ENCODE measurements around the gene PTGR2. TPM values are rescaled to one million over a fixed set of nuclear protein-coding genes. Genes with fewer than 3 reads are reported as not detected.
"Not testable (repeated sequence)": the region's sequence is repeated elsewhere in the genome, so short reads cannot be mapped to it uniquely, and the experiment has no call there.

Gene PTGR2
- total and polyA plus RNA-seq, 2 donors (not counting 1 experiment from before 2014, with no cell fraction given): 1.2 to 4.5 TPM

DNA sequence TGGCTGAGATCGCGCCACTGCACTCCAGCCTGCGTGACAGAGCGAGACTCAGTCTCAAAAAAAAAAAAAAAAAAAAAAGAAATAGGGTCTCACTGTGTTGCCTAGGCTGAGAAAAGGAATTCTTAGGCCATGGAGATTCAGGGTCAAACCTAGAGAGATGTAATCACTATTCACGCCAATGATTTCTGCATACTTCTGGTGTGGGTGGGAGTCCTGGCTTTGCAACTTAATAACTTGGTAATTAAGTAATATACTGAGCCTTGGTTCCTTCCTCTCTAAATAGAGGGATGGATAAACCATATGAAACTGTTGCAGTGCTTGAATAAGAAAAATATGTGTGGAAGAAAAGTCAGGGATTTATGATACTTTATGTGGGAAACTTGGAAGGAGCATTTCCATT is 37.7 kb downstream of the PTGR2 start:
- Histone ChIP-seq H3K4me2 (replicated peaks; ENCODE audit: low read depth, low read length, poor library complexity, severe bottlenecking) (no peak overlapping the region), H3K27ac (ENCODE audit: low read length in 2 of 2) (peak overlapping the region in 1 of 2 donors; percentile 1), H3K9me3 (ENCODE audit: control extremely low read depth in 1 of 3, control insufficient read depth in 2 of 3, insufficient read depth in 1 of 3, low read length in 2 of 3) (no peaks in the 10 kb centered on the region), H3K27me3 (replicated peaks in 1 of 4; ENCODE audit: control extremely low read depth in 1 of 4, control insufficient read depth in 3 of 4, insufficient read depth in 4 of 4, low read length in 3 of 4) (no peaks in the 10 kb centered on the region), H3K4me3 (ENCODE audit: control extremely low read depth in 1 of 5, extremely low read depth in 1 of 5, insufficient read depth in 1 of 5, low read depth in 2 of 5, low read length in 4 of 5) (no peak overlapping the region), H3K4me1 (ENCODE audit: control insufficient read depth in 2 of 2, insufficient read depth in 2 of 2, low read length in 2 of 2) (peaks cover 18 to 20% of the 10 kb centered on the region in 2 donors), H3K36me3 (replicated peaks in 1 of 2; ENCODE audit: control extremely low read depth in 1 of 2, control insufficient read depth in 1 of 2, extremely low read depth in 1 of 2, insufficient read depth in 2 of 2, low read length in 1 of 2) (peaks cover 0 to 13% of the 10 kb centered on the region in 2 experiments), H4K20me1 (ENCODE audit: control insufficient read depth, insufficient read depth, low read length, poor library complexity, severe bottlenecking) (peaks cover 17% of the 10 kb centered on the region), H3K9ac (ENCODE audit: low read length) (no peak overlapping the region), H2AFZ (ENCODE audit: insufficient read depth, low read depth, low read length, poor library complexity, severe bottlenecking) (no peak overlapping the region), H3K79me2 (ENCODE audit: control insufficient read depth, insufficient read depth, low read length) (peaks cover 54% of the 10 kb centered on the region)
- WGBS (ENCODE audit: insufficient coverage): 100% methylated on average over 2 of the region's 5 CpGs
- intact Hi-C loops (cut with micrococcal nuclease): loop anchor here (5.0 kb wide), 2 partner anchors 137 to 397 kb away; partner anchors contain the start of gene RIOX1
- H3K4me3 Mint-ChIP-seq: no peak overlapping the region
- ATAC-seq (ENCODE audit: low read depth): no peak
- peaks cover 40% of the 10 kb centered on the region for H3K4me1 Mint-ChIP-seq
- no peaks in the 10 kb centered on the region for H3K27me3 Mint-ChIP-seq
- ChIA-PET POLR2A (interaction anchor here (0.7 kb wide), 1 partner anchor 53 kb away, joined by 7 read pairs; no protein-coding TSS in a partner anchor), CTCF (no interaction called here)
- no peaks in the 10 kb centered on the region for H3K9me3 Mint-ChIP-seq (ENCODE audit: insufficient read depth)
- TF ChIP-seq EZH2 (IDR thresholded peaks at IDR 0.05; ENCODE audit: borderline replicate concordance, insufficient read depth, low read depth, low read length, poor library complexity, severe bottlenecking): no peak
- TF ChIP-seq, protein P1, sequence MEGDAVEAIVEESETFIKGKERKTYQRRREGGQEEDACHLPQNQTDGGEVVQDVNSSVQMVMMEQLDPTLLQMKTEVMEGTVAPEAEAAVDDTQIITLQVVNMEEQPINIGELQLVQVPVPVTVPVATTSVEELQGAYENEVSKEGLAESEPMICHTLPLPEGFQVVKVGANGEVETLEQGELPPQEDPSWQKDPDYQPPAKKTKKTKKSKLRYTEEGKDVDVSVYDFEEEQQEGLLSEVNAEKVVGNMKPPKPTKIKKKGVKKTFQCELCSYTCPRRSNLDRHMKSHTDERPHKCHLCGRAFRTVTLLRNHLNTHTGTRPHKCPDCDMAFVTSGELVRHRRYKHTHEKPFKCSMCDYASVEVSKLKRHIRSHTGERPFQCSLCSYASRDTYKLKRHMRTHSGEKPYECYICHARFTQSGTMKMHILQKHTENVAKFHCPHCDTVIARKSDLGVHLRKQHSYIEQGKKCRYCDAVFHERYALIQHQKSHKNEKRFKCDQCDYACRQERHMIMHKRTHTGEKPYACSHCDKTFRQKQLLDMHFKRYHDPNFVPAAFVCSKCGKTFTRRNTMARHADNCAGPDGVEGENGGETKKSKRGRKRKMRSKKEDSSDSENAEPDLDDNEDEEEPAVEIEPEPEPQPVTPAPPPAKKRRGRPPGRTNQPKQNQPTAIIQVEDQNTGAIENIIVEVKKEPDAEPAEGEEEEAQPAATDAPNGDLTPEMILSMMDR (IDR thresholded peaks at IDR 0.05): no peak
- H3K27ac Mint-ChIP-seq: no peak overlapping the region
- DNase-seq: no peak

DNA sequence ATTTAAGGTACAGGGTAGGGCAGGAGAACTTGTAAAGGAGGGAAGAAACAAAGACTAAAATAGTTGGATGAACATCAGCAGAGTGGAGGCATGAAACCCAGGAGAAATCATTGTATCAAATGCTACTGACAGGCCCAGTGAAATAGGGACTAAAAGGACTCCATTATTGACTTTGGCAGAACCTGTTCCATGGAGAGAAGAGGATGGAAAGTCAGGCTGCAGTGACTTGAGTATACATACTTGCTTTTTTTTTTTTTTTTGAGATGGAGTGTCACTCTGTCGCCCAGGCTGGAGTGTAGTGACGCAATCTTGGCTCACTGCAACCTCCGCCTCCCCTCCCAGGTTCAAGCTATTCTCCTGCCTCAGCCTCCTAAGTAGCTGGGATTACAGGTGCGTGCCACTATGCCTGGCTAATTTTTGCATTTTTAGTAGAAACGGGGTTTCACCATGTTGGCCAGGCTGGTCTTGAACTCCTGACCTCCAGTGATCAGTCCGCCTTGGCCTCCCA is 42.6 kb downstream of the PTGR2 start:
- H3K4me3 Mint-ChIP-seq; H3K27ac ChIP-seq (ENCODE audit: low read length in 2 of 2); H3K4me1 Mint-ChIP-seq; H3K4me1 ChIP-seq (ENCODE audit: control insufficient read depth in 2 of 2, insufficient read depth in 2 of 2, low read length in 2 of 2); H3K9me3 Mint-ChIP-seq (ENCODE audit: insufficient read depth); H3K4me3 ChIP-seq (ENCODE audit: control extremely low read depth in 1 of 5, extremely low read depth in 1 of 5, insufficient read depth in 1 of 5, low read depth in 2 of 5, low read length in 4 of 5); DNase-seq; POLR2A ChIA-PET; H3K27ac Mint-ChIP-seq; H3K9me3 ChIP-seq (ENCODE audit: control extremely low read depth in 1 of 3, control insufficient read depth in 2 of 3, insufficient read depth in 1 of 3, low read length in 2 of 3); H3K27me3 ChIP-seq (replicated peaks in 1 of 4; ENCODE audit: control extremely low read depth in 1 of 4, control insufficient read depth in 3 of 4, insufficient read depth in 4 of 4, low read length in 3 of 4); ATAC-seq (ENCODE audit: low read depth); H3K9ac ChIP-seq (ENCODE audit: low read length); H3K27me3 Mint-ChIP-seq; H2AFZ ChIP-seq (ENCODE audit: insufficient read depth, low read depth, low read length, poor library complexity, severe bottlenecking); intact Hi-C loops (cut with micrococcal nuclease); H3K4me2 ChIP-seq (replicated peaks; ENCODE audit: low read depth, low read length, poor library complexity, severe bottlenecking): not testable (repeated sequence)
- peaks cover 14% of the 10 kb centered on the region for H4K20me1 ChIP-seq (ENCODE audit: control insufficient read depth, insufficient read depth, low read length, poor library complexity, severe bottlenecking)
- peaks cover 23% of the 10 kb centered on the region for H3K79me2 ChIP-seq (ENCODE audit: control insufficient read depth, insufficient read depth, low read length)
- WGBS (ENCODE audit: insufficient coverage): 100% methylated on average over 4 of the region's 6 CpGs
- CTCF ChIA-PET: interaction anchor here (0.7 kb wide), 1 partner anchor 109 kb away, joined by 3 read pairs; no protein-coding TSS in a partner anchor
- H3K36me3 ChIP-seq (replicated peaks in 1 of 2; ENCODE audit: control extremely low read depth in 1 of 2, control insufficient read depth in 1 of 2, extremely low read depth in 1 of 2, insufficient read depth in 2 of 2, low read length in 1 of 2): peaks cover 1 to 57% of the 10 kb centered on the region in 2 experiments
